GM12878 (cell line): ENCODE measurements around the gene C17orf50. TPM values are rescaled to one million over a fixed set of nuclear protein-coding genes. Genes with fewer than 3 reads are reported as not detected.

Source experiments
- ATAC-seq: fragments of 200-7000 bp; cut with Tn5 transposase; 3 replicates; pipeline ENCODE4 v1.9.1; 2020; ENCODE audit warnings: mild to moderate bottlenecking, moderate library complexity
- BruUV-seq: library from RNA; stranded (reverse); fragments of 400-500 nt; replicated peaks from 2 replicates; lab custom pipeline; 2021; lab: Mats Ljungman, UMichigan
- CTCF ChIA-PET: fragments of 300-600 bp; sonication (Branson Sonifier 250); formaldehyde crosslinking; extraction: SDS; loops from one replicate; lab custom pipeline; 2021; ENCODE audit warnings: inconsistent platforms; lab: Yijun Ruan, JAX
- POLR2A ChIA-PET: fragments of 350-600 bp; formaldehyde crosslinking; extraction: SDS; loops from one replicate; lab custom pipeline; 2021; ENCODE audit warnings: inconsistent platforms; lab: Charles Lee
- RAD21 ChIA-PET: fragments of 300-600 bp; sonication (Branson Sonifier 250); formaldehyde crosslinking; loops from one replicate; lab custom pipeline; 2023; ENCODE audit warnings: antibody characterized with exemption; ENCODE audit not compliant: unreplicated experiment; lab: Charles Lee
- SMC1A ChIA-PET: fragments of 300-600 bp; sonication (Branson Sonifier 250); formaldehyde crosslinking; loops from one replicate; lab custom pipeline; 2023; ENCODE audit not compliant: unreplicated experiment, uncharacterized antibody; lab: Charles Lee
- DNase-seq: peaks from one replicate; pipeline ENCODE4 v3.0.0-alpha.2; 2011; ENCODE audit warnings: low read depth, low spot score
- FAIRE-seq: peaks from 3 replicates; lab custom pipeline; 2011; peaks lifted over from hg19 to GRCh38; lab: Jason Lieb, UNC
- H2AFZ ChIP-seq: 2 replicates; pipeline ENCODE4 v1.6.0; 2011; ENCODE audit warnings: low read depth, low read length, control low read depth; ENCODE audit not compliant: control insufficient read depth
- H3K27ac ChIP-seq: 2 replicates; pipeline ENCODE4 v1.5.1; 2011; ENCODE audit warnings: control low read depth; ENCODE audit not compliant: control insufficient read depth, insufficient read depth
- H3K27me3 ChIP-seq, 2 experiments: replicated peaks in 1 of 2; 2 replicates each; pipeline versions ENCODE4 v1.6.0 to v1.6.1; 2011; ENCODE audit warnings: low read length in 1 of 2; ENCODE audit not compliant: control insufficient read depth in 2 of 2, insufficient read depth in 2 of 2
- H3K36me3 ChIP-seq, 2 experiments: 2 replicates each; pipeline ENCODE4 v1.5.1; 2011; ENCODE audit warnings: low read length in 1 of 2; ENCODE audit not compliant: control insufficient read depth in 2 of 2, insufficient read depth in 2 of 2
- H3K4me1 ChIP-seq: 2 replicates; pipeline ENCODE4 v1.6.1; 2011; ENCODE audit warnings: mild to moderate bottlenecking, low read length, moderate library complexity, mixed read lengths; ENCODE audit not compliant: control insufficient read depth, insufficient read depth
- H3K4me2 ChIP-seq: 2 replicates; pipeline ENCODE4 v1.6.0; 2011; ENCODE audit warnings: control low read depth; ENCODE audit not compliant: control insufficient read depth, insufficient read depth
- H3K4me3 ChIP-seq: fragments of 200-600 bp; sonication (generic); 2 replicates; pipeline ENCODE4 v1.5.1; 2016
- H3K79me2 ChIP-seq: 2 replicates; pipeline ENCODE4 v1.6.0; 2011; ENCODE audit warnings: low read length; ENCODE audit not compliant: control insufficient read depth, insufficient read depth
- H3K9ac ChIP-seq: 2 replicates; pipeline ENCODE4 v1.8.0; 2011; ENCODE audit warnings: low read length, control low read depth, mixed read lengths; ENCODE audit not compliant: control insufficient read depth, insufficient read depth
- H3K9me3 ChIP-seq: replicated peaks from 3 replicates; pipeline ENCODE4 v1.5.1; 2011; ENCODE audit warnings: mild to moderate bottlenecking, low read length; ENCODE audit not compliant: control insufficient read depth, insufficient read depth
- H4K20me1 ChIP-seq: 2 replicates; pipeline ENCODE4 v1.6.0; 2011; ENCODE audit not compliant: control insufficient read depth, insufficient read depth
- E2F4 ChIP-seq: IDR thresholded peaks from 2 replicates; pipeline ENCODE4 v1.6.1; 2012; ENCODE audit warnings: low read depth, low read length, improper control_type of control experiment
- IKZF1 ChIP-seq: fragments of 450-650 bp; conservative IDR thresholded peaks from 2 replicates; pipeline ENCODE4 v1.6.1; 2017; ENCODE audit warnings: antibody characterized with exemption, mild to moderate bottlenecking
- MTA3 ChIP-seq: IDR thresholded peaks from 2 replicates; pipeline ENCODE4 v1.6.1; 2012; ENCODE audit warnings: low read length, inconsistent platforms, borderline replicate concordance
- USF1 ChIP-seq: IDR thresholded peaks from 2 replicates; pipeline ENCODE4 v1.6.1; 2011; ENCODE audit warnings: borderline replicate concordance, low read depth, mild to moderate bottlenecking, moderate library complexity, mixed read lengths, low read length; ENCODE audit not compliant: insufficient read depth; ENCODE audit errors: extremely low read length
- ZNF622 ChIP-seq: fragments of 450-650 bp; IDR thresholded peaks from 2 replicates; pipeline ENCODE4 v1.6.1; 2017; ENCODE audit warnings: mild to moderate bottlenecking, inconsistent platforms
- WGBS: methylation state at CpG from one replicate; pipeline ENCODE4 v1.1.6; 2016; ENCODE audit warnings: low lambda C conversion rate; ENCODE audit not compliant: insufficient replicate concordance, insufficient coverage; ENCODE audit errors: missing lambda C conversion rate; 5-methylcytosine and 5-hydroxymethylcytosine counted together
- in situ Hi-C: fragments of 300-500 bp; cut with MboI; formaldehyde crosslinking; loops from 9 replicates; pipeline ENCODE4 v1.14.3; 2018; ENCODE audit warnings: mixed read lengths
- intact Hi-C: fragments of 100-400 bp; cut with micrococcal nuclease; formaldehyde crosslinking; loops from one replicate; pipeline ENCODE4 v1.14.2; 2022; ENCODE audit not compliant: unreplicated experiment
- polyA plus RNA-seq, 11 experiments: library from polyadenylated mRNA; depleted of rRNA in 4 of 11; unstranded in 6 of 11; stranded (reverse) in 5 of 11; fragments of >200 nt; fragmentation: Nextera tagmentation in 4 of 11; fragmentation: Illumina TruSeq in 1 of 11; extraction: Ambion mirVana in 4 of 11; extraction: Trizol in 1 of 11; gene quantifications; 1 replicate in 1 of 11; 2 replicates in 10 of 11; pipeline versions ENCODE4 v1.2.1 to v1.2.3, GENCODE V29; 2011 to 2016; ENCODE audit warnings: inconsistent platforms in 2 of 11, missing spikeins in 2 of 11, low read depth in 1 of 11
- total RNA-seq, 4 experiments: library from RNA; depleted of rRNA in 3 of 4; stranded (reverse); fragments of >200 nt in 3 of 4; fragmentation: Illumina TruSeq in 1 of 4; extraction: Trizol in 1 of 4; gene quantifications; 2 replicates each; pipeline versions ENCODE4 v1.2.1 to v1.2.3, GENCODE V29; 2013 to 2021
- TF ChIP-seq, protein P1 (sequence below): IDR thresholded peaks from 2 replicates; pipeline ENCODE4 v1.6.1; 2011; ENCODE audit warnings: low read depth, low read length, improper control_type of control experiment, borderline replicate concordance
- TF ChIP-seq, protein P2 (sequence below): fragments of 450-650 bp; IDR thresholded peaks from 2 replicates; pipeline ENCODE4 v1.6.1; 2016; ENCODE audit warnings: mild to moderate bottlenecking, moderate library complexity, borderline replicate concordance
- TF ChIP-seq, protein P3 (sequence below): fragments of 450-650 bp; IDR thresholded peaks from 2 replicates; pipeline ENCODE4 v1.6.1; 2017; ENCODE audit warnings: mild to moderate bottlenecking, low read depth, inconsistent platforms; ENCODE audit not compliant: poor library complexity, severe bottlenecking

C17orf50 gene
- total and polyA plus RNA-seq, 10 of the 15 experiments (the other 5 are each of a cell fraction or from before 2014, with no cell fraction given), result 0.16 TPM; not detected in 9

DNA sequence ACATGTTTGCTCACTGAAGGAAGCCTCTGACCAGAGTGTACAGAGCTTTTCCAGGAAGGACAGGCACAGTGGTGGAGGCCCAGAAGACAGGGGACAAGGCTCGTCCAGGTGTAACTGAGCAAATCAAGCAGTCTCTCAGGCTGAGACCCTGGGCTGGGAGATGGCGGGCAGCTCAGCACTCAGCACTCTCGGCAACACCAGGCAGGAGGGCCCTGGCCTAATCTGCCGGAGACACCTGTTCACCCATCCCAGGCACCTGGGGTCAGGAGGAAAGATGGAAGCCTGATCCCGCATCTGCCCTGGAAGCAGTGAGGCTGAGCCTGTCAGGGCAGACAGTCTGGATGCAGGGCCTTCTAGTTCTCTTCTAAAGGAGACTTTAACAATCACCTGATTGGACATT is 24.5 kb upstream of the C17orf50 start:
- 39% methylated on average over 5 of the region's 5 CpGs for WGBS
- Histone ChIP-seq H3K36me3 (no peaks in the 10 kb centered on the region; a peak in 1 of 4 replicates), H3K79me2 (no peaks in the 10 kb centered on the region), H3K27me3 (peaks cover 0 to 3% of the 10 kb centered on the region in 2 experiments; a peak in 2 of 4 replicates), H3K4me1 (no peaks in the 10 kb centered on the region), H3K27ac (no peak overlapping the region), H3K9ac (no peak overlapping the region), H4K20me1 (no peaks in the 10 kb centered on the region), H3K4me2 (no peak overlapping the region), H3K9me3 (no peaks in the 10 kb centered on the region)
- no peak for ATAC-seq
- no peak for FAIRE-seq
- in situ Hi-C loops, result no loop called here
- TF ChIP-seq IKZF1 (no peak), USF1 (no peak), MTA3 (no peak), E2F4 (no peak), ZNF622 (no peak)
- TF ChIP-seq, protein P1, sequence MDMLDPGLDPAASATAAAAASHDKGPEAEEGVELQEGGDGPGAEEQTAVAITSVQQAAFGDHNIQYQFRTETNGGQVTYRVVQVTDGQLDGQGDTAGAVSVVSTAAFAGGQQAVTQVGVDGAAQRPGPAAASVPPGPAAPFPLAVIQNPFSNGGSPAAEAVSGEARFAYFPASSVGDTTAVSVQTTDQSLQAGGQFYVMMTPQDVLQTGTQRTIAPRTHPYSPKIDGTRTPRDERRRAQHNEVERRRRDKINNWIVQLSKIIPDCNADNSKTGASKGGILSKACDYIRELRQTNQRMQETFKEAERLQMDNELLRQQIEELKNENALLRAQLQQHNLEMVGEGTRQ, result no peak
- TF ChIP-seq, protein P2, sequence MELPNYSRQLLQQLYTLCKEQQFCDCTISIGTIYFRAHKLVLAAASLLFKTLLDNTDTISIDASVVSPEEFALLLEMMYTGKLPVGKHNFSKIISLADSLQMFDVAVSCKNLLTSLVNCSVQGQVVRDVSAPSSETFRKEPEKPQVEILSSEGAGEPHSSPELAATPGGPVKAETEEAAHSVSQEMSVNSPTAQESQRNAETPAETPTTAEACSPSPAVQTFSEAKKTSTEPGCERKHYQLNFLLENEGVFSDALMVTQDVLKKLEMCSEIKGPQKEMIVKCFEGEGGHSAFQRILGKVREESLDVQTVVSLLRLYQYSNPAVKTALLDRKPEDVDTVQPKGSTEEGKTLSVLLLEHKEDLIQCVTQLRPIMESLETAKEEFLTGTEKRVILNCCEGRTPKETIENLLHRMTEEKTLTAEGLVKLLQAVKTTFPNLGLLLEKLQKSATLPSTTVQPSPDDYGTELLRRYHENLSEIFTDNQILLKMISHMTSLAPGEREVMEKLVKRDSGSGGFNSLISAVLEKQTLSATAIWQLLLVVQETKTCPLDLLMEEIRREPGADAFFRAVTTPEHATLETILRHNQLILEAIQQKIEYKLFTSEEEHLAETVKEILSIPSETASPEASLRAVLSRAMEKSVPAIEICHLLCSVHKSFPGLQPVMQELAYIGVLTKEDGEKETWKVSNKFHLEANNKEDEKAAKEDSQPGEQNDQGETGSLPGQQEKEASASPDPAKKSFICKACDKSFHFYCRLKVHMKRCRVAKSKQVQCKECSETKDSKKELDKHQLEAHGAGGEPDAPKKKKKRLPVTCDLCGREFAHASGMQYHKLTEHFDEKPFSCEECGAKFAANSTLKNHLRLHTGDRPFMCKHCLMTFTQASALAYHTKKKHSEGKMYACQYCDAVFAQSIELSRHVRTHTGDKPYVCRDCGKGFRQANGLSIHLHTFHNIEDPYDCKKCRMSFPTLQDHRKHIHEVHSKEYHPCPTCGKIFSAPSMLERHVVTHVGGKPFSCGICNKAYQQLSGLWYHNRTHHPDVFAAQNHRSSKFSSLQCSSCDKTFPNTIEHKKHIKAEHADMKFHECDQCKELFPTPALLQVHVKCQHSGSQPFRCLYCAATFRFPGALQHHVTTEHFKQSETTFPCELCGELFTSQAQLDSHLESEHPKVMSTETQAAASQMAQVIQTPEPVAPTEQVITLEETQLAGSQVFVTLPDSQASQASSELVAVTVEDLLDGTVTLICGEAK, result no peak
- TF ChIP-seq, protein P3, sequence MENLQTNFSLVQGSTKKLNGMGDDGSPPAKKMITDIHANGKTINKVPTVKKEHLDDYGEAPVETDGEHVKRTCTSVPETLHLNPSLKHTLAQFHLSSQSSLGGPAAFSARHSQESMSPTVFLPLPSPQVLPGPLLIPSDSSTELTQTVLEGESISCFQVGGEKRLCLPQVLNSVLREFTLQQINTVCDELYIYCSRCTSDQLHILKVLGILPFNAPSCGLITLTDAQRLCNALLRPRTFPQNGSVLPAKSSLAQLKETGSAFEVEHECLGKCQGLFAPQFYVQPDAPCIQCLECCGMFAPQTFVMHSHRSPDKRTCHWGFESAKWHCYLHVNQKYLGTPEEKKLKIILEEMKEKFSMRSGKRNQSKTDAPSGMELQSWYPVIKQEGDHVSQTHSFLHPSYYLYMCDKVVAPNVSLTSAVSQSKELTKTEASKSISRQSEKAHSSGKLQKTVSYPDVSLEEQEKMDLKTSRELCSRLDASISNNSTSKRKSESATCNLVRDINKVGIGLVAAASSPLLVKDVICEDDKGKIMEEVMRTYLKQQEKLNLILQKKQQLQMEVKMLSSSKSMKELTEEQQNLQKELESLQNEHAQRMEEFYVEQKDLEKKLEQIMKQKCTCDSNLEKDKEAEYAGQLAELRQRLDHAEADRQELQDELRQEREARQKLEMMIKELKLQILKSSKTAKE, result no peak
- TF ChIP-seq, all 136 proteins: peak for 0
- H2AFZ ChIP-seq, result no peak overlapping the region
- POLR2A ChIA-PET, result no interaction called here
- SMC1A ChIA-PET, result no interaction called here
- no peak overlapping the region for H3K4me3 ChIP-seq
- RAD21 ChIA-PET, result no interaction called here
- DNase-seq, result no peak
- CTCF ChIA-PET, result no interaction called here
- no TSS peak for BruUV-seq
- intact Hi-C loops, result no loop called here
